Endothelial cell of umbilical vein (primary cell): ENCODE data around the gene POLR3A.

Experiments used
- CTCF ChIP-seq, 2 donors: IDR thresholded peaks; 1 replicate in 1 of 2; 2 replicates in 1 of 2; pipeline ENCODE4 v1.5.1; 2011; ENCODE audit warnings: low read length in 2 of 2, mild to moderate bottlenecking in 2 of 2, moderate library complexity in 2 of 2, control low read depth in 1 of 2, inconsistent platforms in 1 of 2, low read depth in 1 of 2; ENCODE audit not compliant: insufficient read depth in 1 of 2; ENCODE audit errors: extremely low read depth in 1 of 2
- MAX ChIP-seq: IDR thresholded peaks from 2 replicates; pipeline ENCODE4 v1.6.1; 2011; ENCODE audit not compliant: insufficient read depth, insufficient read length
- POLR2AphosphoS5 ChIP-seq: IDR thresholded peaks from 2 replicates; pipeline ENCODE4 v1.6.1; 2012; ENCODE audit warnings: low read depth, mild to moderate bottlenecking, control low read depth, low read length, moderate library complexity; ENCODE audit not compliant: insufficient read depth

- TF ChIP-seq POLR2AphosphoS5 (no peak), CTCF (IDR thresholded peaks at IDR 0.05; ENCODE audit: extremely low read depth in 1 of 2, insufficient read depth in 1 of 2, low read depth in 1 of 2, low read length in 2 of 2) (no peak), MAX (no peak)
Observed at GRCh38 chr10:78059906-78060702, 30.8 kb upstream of the POLR3A start.
